SK-N-SH (cell line): ENCODE data around the gene PPM1E. TPM values are rescaled to one million over a fixed set of nuclear protein-coding genes. Genes with fewer than 3 reads are reported as not detected.

Source experiments
- CTCF ChIA-PET: fragments of 300-600, 350-600 bp; formaldehyde crosslinking; extraction: SDS; loops from one replicate; lab custom pipeline; 2021; lab: Yijun Ruan, JAX
- POLR2A ChIA-PET: fragments of 350-600 bp; sonication (Branson Sonifier 250); formaldehyde crosslinking; extraction: SDS; loops from one replicate; lab custom pipeline; 2020; ENCODE audit warnings: antibody characterized with exemption, inconsistent platforms; lab: Yijun Ruan, JAX
- DNase-seq: peaks from one replicate; pipeline ENCODE4 v3.0.0; 2012
- H2AFZ ChIP-seq: fragments of 200-600 bp; sonication (generic); 2 replicates; pipeline ENCODE4 v1.8.1; 2016; ENCODE audit warnings: antibody characterized with exemption, mild to moderate bottlenecking, low read depth
- H3F3A ChIP-seq: fragments of 200-600 bp; sonication (generic); replicated peaks from 2 replicates; pipeline ENCODE3; 2016; ENCODE audit warnings: antibody characterized with exemption, mild to moderate bottlenecking; ENCODE audit not compliant: insufficient read depth
- H3K27ac ChIP-seq, 2 experiments: fragments of 200-500 bp in 1 of 2; fragments of 200-600 bp in 1 of 2; sonication (Bioruptor generic) in 1 of 2; sonication (generic), shearing (Covaris generic) in 1 of 2; 2 replicates each; pipeline versions ENCODE4 v1.5.1 to v1.6.1; 2014 to 2016; ENCODE audit warnings: low read depth in 2 of 2, inconsistent platforms in 1 of 2, low read length in 1 of 2, mild to moderate bottlenecking in 1 of 2, mixed read lengths in 1 of 2
- H3K27me3 ChIP-seq: fragments of 200-600 bp; sonication (generic), shearing (Covaris generic); 2 replicates; pipeline ENCODE4 v1.6.1; 2016; ENCODE audit warnings: mixed run types; ENCODE audit not compliant: insufficient read depth
- H3K36me3 ChIP-seq, 2 experiments: fragments of 200-500 bp in 1 of 2; fragments of 200-600 bp in 1 of 2; sonication (Bioruptor generic) in 1 of 2; sonication (generic) in 1 of 2; replicated peaks in 1 of 2; 2 replicates each; pipeline versions ENCODE3 to v1.5.1; 2014 to 2016; ENCODE audit warnings: low read length in 1 of 2, mild to moderate bottlenecking in 1 of 2; ENCODE audit not compliant: insufficient read depth in 2 of 2, control insufficient read depth in 1 of 2
- H3K4me1 ChIP-seq, 2 experiments: fragments of 200-500 bp in 1 of 2; fragments of 200-600 bp in 1 of 2; sonication (Bioruptor generic) in 1 of 2; sonication (generic), shearing (Covaris generic) in 1 of 2; 2 replicates each; pipeline versions ENCODE4 v1.5.1 to v1.6.1; 2014 to 2016; ENCODE audit warnings: low read depth in 1 of 2, low read length in 1 of 2, mixed run types in 1 of 2; ENCODE audit not compliant: insufficient read depth in 2 of 2, control insufficient read depth in 1 of 2
- H3K4me2 ChIP-seq: fragments of 200-600 bp; sonication (generic), shearing (Covaris generic); 2 replicates; pipeline ENCODE4 v1.6.1; 2017; ENCODE audit warnings: mixed run types
- H3K4me3 ChIP-seq, 2 experiments: fragments of 200-500 bp in 1 of 2; fragments of 200-600 bp in 1 of 2; sonication (Bioruptor generic) in 1 of 2; sonication (generic), shearing (Covaris generic) in 1 of 2; 2 replicates each; pipeline versions ENCODE4 v1.5.1 to v1.8.1; 2014 to 2016; ENCODE audit warnings: low read depth in 2 of 2, inconsistent platforms in 1 of 2, low read length in 1 of 2, mild to moderate bottlenecking in 1 of 2, mixed read lengths in 1 of 2, moderate library complexity in 1 of 2
- H3K79me2 ChIP-seq: fragments of 200-600 bp; sonication (generic); 2 replicates; pipeline ENCODE4 v1.8.1; 2017; ENCODE audit warnings: mild to moderate bottlenecking; ENCODE audit not compliant: insufficient read depth
- H3K9ac ChIP-seq: fragments of 200-600 bp; sonication (generic); 2 replicates; pipeline ENCODE4 v1.6.1; 2017; ENCODE audit warnings: mixed run types
- H3K9me2 ChIP-seq: fragments of 200-600 bp; sonication (generic); 2 replicates; pipeline ENCODE4 v1.6.1; 2017; ENCODE audit warnings: mixed run types
- H3K9me3 ChIP-seq: fragments of 200-600 bp; sonication (generic); 2 replicates; pipeline ENCODE4 v1.6.1; 2017; ENCODE audit warnings: mixed run types, mild to moderate bottlenecking, moderate library complexity
- H4K20me1 ChIP-seq: fragments of 200-600 bp; sonication (generic); 2 replicates; pipeline ENCODE4 v1.6.1; 2017; ENCODE audit warnings: mild to moderate bottlenecking, mixed run types; ENCODE audit not compliant: insufficient read depth
- ELF1 ChIP-seq: IDR thresholded peaks from 2 replicates; pipeline ENCODE4 v1.4.0; 2012
- EP300 ChIP-seq, 2 experiments: IDR thresholded peaks; 2 replicates each; pipeline versions ENCODE4 v1.4.0 to v1.6.1; 2012; ENCODE audit warnings: borderline replicate concordance in 1 of 2, low read depth in 1 of 2, low read length in 1 of 2
- IRF3 ChIP-seq: fragments of 150-350 bp; IDR thresholded peaks from 2 replicates; pipeline ENCODE4 v1.6.1; 2016; ENCODE audit warnings: mild to moderate bottlenecking, low read depth, low read length
- MAX ChIP-seq: IDR thresholded peaks from 2 replicates; pipeline ENCODE4 v1.4.0; 2012; ENCODE audit warnings: low read depth
- MEF2A ChIP-seq: IDR thresholded peaks from 2 replicates; pipeline ENCODE4 v1.4.0; 2012; ENCODE audit warnings: low read depth, borderline replicate concordance
- NFIC ChIP-seq: IDR thresholded peaks from 2 replicates; pipeline ENCODE4 v1.4.0; 2012; ENCODE audit warnings: borderline replicate concordance
- RCOR1 ChIP-seq: fragments of 150-350 bp; IDR thresholded peaks from 2 replicates; pipeline ENCODE4 v1.6.1; 2017; ENCODE audit warnings: antibody characterized with exemption, low read length
- REST ChIP-seq: IDR thresholded peaks from 2 replicates; pipeline ENCODE4 v1.6.1; 2012; ENCODE audit warnings: mild to moderate bottlenecking, low read depth, low read length, moderate library complexity
- RXRA ChIP-seq: IDR thresholded peaks from 2 replicates; pipeline ENCODE4 v1.4.0; 2012; ENCODE audit warnings: low read depth, mild to moderate bottlenecking, borderline replicate concordance
- SIN3A ChIP-seq: IDR thresholded peaks from 2 replicates; pipeline ENCODE4 v1.6.1; 2012; ENCODE audit warnings: low read depth, mild to moderate bottlenecking, low read length, moderate library complexity, borderline replicate concordance
- SMC3 ChIP-seq: IDR thresholded peaks from 2 replicates; pipeline ENCODE4 v1.6.1; 2012; ENCODE audit warnings: low read depth, low read length, improper control_type of control experiment
- TAF1 ChIP-seq: IDR thresholded peaks from 2 replicates; pipeline ENCODE4 v1.6.1; 2012; ENCODE audit warnings: low read depth, mild to moderate bottlenecking, low read length, moderate library complexity, borderline replicate concordance
- TCF12 ChIP-seq: IDR thresholded peaks from 2 replicates; pipeline ENCODE4 v1.4.0; 2012
- YY1 ChIP-seq: IDR thresholded peaks from 2 replicates; pipeline ENCODE4 v1.4.0; 2012; ENCODE audit warnings: low read depth, mild to moderate bottlenecking
- ZBTB33 ChIP-seq: IDR thresholded peaks from 2 replicates; pipeline ENCODE4 v1.4.0; 2012; ENCODE audit warnings: low read depth, borderline replicate concordance
- WGBS: methylation state at CpG from one replicate; pipeline ENCODE4 v1.1.6; 2017; ENCODE audit warnings: low lambda C conversion rate; 5-methylcytosine and 5-hydroxymethylcytosine counted together
- polyA plus RNA-seq, 3 experiments: library from polyadenylated mRNA; depleted of rRNA; stranded (reverse); fragments of >200 nt; gene quantifications; 2 replicates each; pipeline ENCODE4 v1.2.3, GENCODE V29; 2012

Gene PPM1E
- polyA plus RNA-seq, 1 of the 3 experiments (the other 2 are of a cell fraction), result 0.08 TPM

- TF ChIP-seq SMC3 (no peak), RXRA (no peak)
- TF ChIP-seq, all 33 proteins: peak for 0
- Histone ChIP-seq H3F3A (no peaks in the 10 kb centered on the region), H2AFZ (no peak overlapping the region), H3K9ac (no peak overlapping the region), H3K4me1 (no peaks in the 10 kb centered on the region), H3K9me3 (no peaks in the 10 kb centered on the region), H3K27ac (no peak overlapping the region), H4K20me1 (no peaks in the 10 kb centered on the region), H3K79me2 (no peaks in the 10 kb centered on the region), H3K27me3 (no peaks in the 10 kb centered on the region), H3K4me3 (no peak overlapping the region), H3K36me3 (no peaks in the 10 kb centered on the region), H3K9me2 (no peaks in the 10 kb centered on the region), H3K4me2 (no peak overlapping the region)
- ChIA-PET POLR2A (no interaction called here), CTCF (interaction anchor here (1.0 kb wide), 1 partner anchor 11 kb away, joined by 3 read pairs; no protein-coding TSS in a partner anchor)
- 15% methylated on average over 1 of the region's 1 CpG for whole genome bisulfite sequencing
- no peak for DNase-seq
Observed at GRCh38 chr17:58886514-58886913, 130.9 kb downstream of the PPM1E start.

- TF ChIP-seq RCOR1, result no peak
- no peak overlapping the region for H3K4me3 ChIP-seq
- H3F3A ChIP-seq, result no peaks in the 10 kb centered on the region
- no peak for DNase-seq
- no peak overlapping the region for H3K27ac ChIP-seq
- no peaks in the 10 kb centered on the region for H3K79me2 ChIP-seq
- no peak overlapping the region for H3K9ac ChIP-seq
- CTCF ChIA-PET, result interaction anchor here (1.0 to 1.3 kb wide), 3 partner anchors 16 to 371 kb away, joined by 3 read pairs; no protein-coding TSS in a partner anchor
- no peak overlapping the region for H2AFZ ChIP-seq
- no peaks in the 10 kb centered on the region for H4K20me1 ChIP-seq
- WGBS, result 42% methylated on average over 3 of the region's 3 CpGs
- POLR2A ChIA-PET, result no interaction called here
- H3K9me3 ChIP-seq, result no peaks in the 10 kb centered on the region
- no peak overlapping the region for H3K4me2 ChIP-seq
- H3K9me2 ChIP-seq, result 0 out of 2 replicates have a peak, but pooled peaks cover 5% of the 10 kb centered on the region
- H3K36me3 ChIP-seq, result no peaks in the 10 kb centered on the region
- no peaks in the 10 kb centered on the region for H3K4me1 ChIP-seq
- H3K27me3 ChIP-seq, result no peaks in the 10 kb centered on the region
Observed at GRCh38 chr17:58889928-58890327, 134.3 kb downstream of the PPM1E start.

GRCh38 chr17:58899191-58899590 is 143.5 kb downstream of the PPM1E start:
- POLR2A ChIA-PET, result no interaction called here

More at GRCh38 chr17:58899191-58899590, 143.5 kb downstream of the PPM1E start:
- DNase-seq, result no peak
- H3K9ac ChIP-seq, result no peak overlapping the region
- no peaks in the 10 kb centered on the region for H3K4me1 ChIP-seq
- H3K27ac ChIP-seq, result no peak overlapping the region
- no peak overlapping the region for H2AFZ ChIP-seq
- no peak overlapping the region for H3K4me2 ChIP-seq
- TF ChIP-seq IRF3, result no peak
- no peak for TF ChIP-seq YY1
- no peak for TF ChIP-seq RXRA
- TF ChIP-seq TCF12, result no peak
- no peak for TF ChIP-seq ELF1
- TF ChIP-seq ZBTB33, result no peak
- TF ChIP-seq REST, result no peak
- TF ChIP-seq MEF2A, result no peak
- no peak for TF ChIP-seq TAF1
- no peak for TF ChIP-seq SIN3A
- no peak for TF ChIP-seq MAX
- no peak for TF ChIP-seq EP300 (IDR thresholded peaks at IDR 0.05; ENCODE audit: borderline replicate concordance in 1 of 2, low read depth in 1 of 2, low read length in 1 of 2)
- TF ChIP-seq RCOR1, result no peak
- TF ChIP-seq NFIC, result no peak
- TF ChIP-seq, all 33 proteins: peak for 0
- Histone ChIP-seq H3F3A (no peaks in the 10 kb centered on the region), H3K27me3 (no peaks in the 10 kb centered on the region), H3K4me3 (no peak overlapping the region), H3K9me2 (no peaks in the 10 kb centered on the region), H4K20me1 (no peaks in the 10 kb centered on the region), H3K9me3 (no peaks in the 10 kb centered on the region), H3K36me3 (no peaks in the 10 kb centered on the region), H3K79me2 (no peaks in the 10 kb centered on the region)
- CTCF ChIA-PET, result no interaction called here
- 59% methylated on average over 5 of the region's 5 CpGs for WGBS
